ENCODE results near the gene SMC1B.
"Not testable (repeated sequence)": the region's sequence is repeated elsewhere in the genome, so short reads cannot be mapped to it uniquely, and the experiment has no call there.

Gene SMC1B

DNA sequence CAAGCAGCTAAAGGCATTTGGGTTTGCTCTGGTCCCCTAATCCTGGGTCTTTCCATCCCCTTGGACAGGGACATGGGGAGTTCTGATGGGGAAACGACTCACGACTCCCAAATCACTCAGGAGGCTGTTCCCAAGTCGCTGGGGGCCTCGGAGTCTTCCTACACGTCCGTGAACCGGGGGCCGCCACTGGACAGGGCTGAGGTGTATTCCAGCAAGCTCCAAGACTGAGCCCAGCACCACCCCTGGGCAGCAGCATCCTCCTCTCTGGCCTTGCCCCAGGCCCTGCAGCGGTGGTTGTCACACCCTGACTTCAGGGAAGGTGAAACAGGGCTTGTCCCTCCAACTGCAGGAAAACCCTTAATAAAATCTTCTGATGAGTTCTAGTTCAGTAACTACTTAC lies 117.9 kb downstream of the SMC1B start:
- no peak for DNase-seq

- DNase-seq: not testable (repeated sequence)
These were observed 118.4 kb downstream of the SMC1B start for GRCh38 chr22:45295004-45295403.
